ENCODE measurements around the gene PNPLA3. TPM values are rescaled to one million over a fixed set of nuclear protein-coding genes. Genes with fewer than 3 reads are reported as not detected.

The PNPLA3 gene
- total and polyA plus RNA-seq, 9 of the 15 experiments (the other 6 are each of a cell fraction or from before 2014, with no cell fraction given), result 0.20 to 0.48 (median 0.38) TPM; not detected in 6

DNA sequence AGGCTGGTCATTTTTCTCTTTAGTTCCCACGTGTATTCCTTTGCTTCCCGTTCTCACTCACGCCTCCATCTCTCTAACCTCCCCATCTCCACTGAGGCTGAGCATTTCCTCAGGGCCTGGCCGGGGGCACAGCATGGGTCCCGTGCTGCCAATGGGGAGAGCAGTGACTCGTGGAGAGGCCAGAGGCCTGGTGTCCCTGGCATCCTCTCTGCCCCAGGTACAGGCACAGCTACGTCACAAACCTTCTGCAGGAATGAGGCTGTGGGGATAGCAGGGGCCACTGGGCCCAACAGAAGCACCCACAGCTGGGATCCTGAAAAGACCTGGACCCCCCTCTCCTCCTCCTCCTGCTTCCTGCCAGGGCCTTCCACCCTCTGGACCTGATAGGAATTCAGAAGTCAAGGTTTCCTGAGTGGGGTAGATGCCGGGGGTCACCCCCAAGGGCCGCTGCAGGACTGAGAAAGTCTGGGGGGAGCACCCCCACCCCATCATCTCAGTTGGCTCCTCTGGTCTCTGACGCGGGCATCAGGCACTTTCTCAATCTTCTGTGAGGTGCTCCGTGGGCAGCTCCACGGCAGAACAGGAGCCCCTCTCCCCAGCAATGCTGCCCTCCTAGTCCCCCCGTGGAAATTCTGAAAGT lies 43.6 kb upstream of the PNPLA3 start:
- WGBS (ENCODE audit: insufficient coverage, low coverage, missing lambda C conversion rate), result 2% methylated on average over 9 of the region's 14 CpGs

More for the DNA sequence above, 43.6 kb upstream of the PNPLA3 start:
- ChIA-PET CTCF (ENCODE audit: low intra/inter-chr PET ratio) (no interaction called here), POLR2A (interaction anchor here (1.0 kb wide), 1 partner anchor 51 kb away, joined by 3 read pairs; no protein-coding TSS in a partner anchor)
- ATAC-seq (no peak), FAIRE-seq (no peak), DNase-seq (ENCODE audit: extremely low read depth in 1 of 4, low spot score in 3 of 4) (no peak)
- Histone ChIP-seq H3K27ac (ENCODE audit: extremely low read depth, low read depth, low read length) (no peak overlapping the region), H3K9ac (ENCODE audit: insufficient read depth in 1 of 2, low read depth in 2 of 2, low read length in 2 of 2) (no peak overlapping the region), H3K36me3 (ENCODE audit: control insufficient read depth, insufficient read depth, low read length) (no peaks in the 10 kb centered on the region), H3K79me2 (ENCODE audit: control insufficient read depth, insufficient read depth, low read length) (no peaks in the 10 kb centered on the region), H4K20me1 (replicated peaks; ENCODE audit: control insufficient read depth, insufficient read depth, low read length) (no peaks in the 10 kb centered on the region), H2AFZ (ENCODE audit: low read depth, low read length) (no peak overlapping the region), H3K4me2 (ENCODE audit: insufficient read depth, low read length) (no peak overlapping the region), H3K9me3 (replicated peaks; ENCODE audit: control insufficient read depth, insufficient read depth, low read depth, low read length) (no peaks in the 10 kb centered on the region), H3K4me1 (replicated peaks in 1 of 2; ENCODE audit: control insufficient read depth in 2 of 2, insufficient read depth in 2 of 2, low read length in 2 of 2) (no peaks in the 10 kb centered on the region; a peak in 1 of 5 replicates), H3K4me3 (no peak overlapping the region), H3K27me3 (ENCODE audit: control insufficient read depth in 2 of 2, insufficient read depth in 2 of 2, low read length in 2 of 2) (no peaks in the 10 kb centered on the region; a peak in 1 of 5 replicates), H3K9me1 (ENCODE audit: control insufficient read depth, insufficient read depth, low read length) (no peaks in the 10 kb centered on the region)
- no peak for TF ChIP-seq NFRKB (IDR thresholded peaks at IDR 0.05; ENCODE audit: low read depth)
- no peak for TF ChIP-seq HCFC1 (IDR thresholded peaks at IDR 0.05; ENCODE audit: low read depth, low read length)
- no peak for TF ChIP-seq BDP1 (IDR thresholded peaks at IDR 0.05; ENCODE audit: insufficient read depth, insufficient read length)
- TF ChIP-seq CTBP1 (IDR thresholded peaks at IDR 0.05; ENCODE audit: borderline replicate concordance), result no peak
- TF ChIP-seq ZKSCAN3 (CRISPR knock-in tag; IDR thresholded peaks at IDR 0.05), result no peak
- no peak for TF ChIP-seq NELFE (IDR thresholded peaks at IDR 0.05; ENCODE audit: insufficient read depth, insufficient read length)
- TF ChIP-seq CBFB (CRISPR knock-in tag; IDR thresholded peaks at IDR 0.05), result no peak
- no peak for TF ChIP-seq MYNN (IDR thresholded peaks at IDR 0.05)
- TF ChIP-seq MYNN (CRISPR knock-in tag; IDR thresholded peaks at IDR 0.05), result no peak
- no peak for TF ChIP-seq NCOR1 (IDR thresholded peaks at IDR 0.05)
- TF ChIP-seq, protein P1, sequence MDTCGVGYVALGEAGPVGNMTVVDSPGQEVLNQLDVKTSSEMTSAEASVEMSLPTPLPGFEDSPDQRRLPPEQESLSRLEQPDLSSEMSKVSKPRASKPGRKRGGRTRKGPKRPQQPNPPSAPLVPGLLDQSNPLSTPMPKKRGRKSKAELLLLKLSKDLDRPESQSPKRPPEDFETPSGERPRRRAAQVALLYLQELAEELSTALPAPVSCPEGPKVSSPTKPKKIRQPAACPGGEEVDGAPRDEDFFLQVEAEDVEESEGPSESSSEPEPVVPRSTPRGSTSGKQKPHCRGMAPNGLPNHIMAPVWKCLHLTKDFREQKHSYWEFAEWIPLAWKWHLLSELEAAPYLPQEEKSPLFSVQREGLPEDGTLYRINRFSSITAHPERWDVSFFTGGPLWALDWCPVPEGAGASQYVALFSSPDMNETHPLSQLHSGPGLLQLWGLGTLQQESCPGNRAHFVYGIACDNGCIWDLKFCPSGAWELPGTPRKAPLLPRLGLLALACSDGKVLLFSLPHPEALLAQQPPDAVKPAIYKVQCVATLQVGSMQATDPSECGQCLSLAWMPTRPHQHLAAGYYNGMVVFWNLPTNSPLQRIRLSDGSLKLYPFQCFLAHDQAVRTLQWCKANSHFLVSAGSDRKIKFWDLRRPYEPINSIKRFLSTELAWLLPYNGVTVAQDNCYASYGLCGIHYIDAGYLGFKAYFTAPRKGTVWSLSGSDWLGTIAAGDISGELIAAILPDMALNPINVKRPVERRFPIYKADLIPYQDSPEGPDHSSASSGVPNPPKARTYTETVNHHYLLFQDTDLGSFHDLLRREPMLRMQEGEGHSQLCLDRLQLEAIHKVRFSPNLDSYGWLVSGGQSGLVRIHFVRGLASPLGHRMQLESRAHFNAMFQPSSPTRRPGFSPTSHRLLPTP (IDR thresholded peaks at IDR 0.05; ENCODE audit: borderline replicate concordance, extremely low read depth, insufficient read length), result no peak
- in situ Hi-C loops (cut with MboI), result no loop called here
- intact Hi-C loops (cut with micrococcal nuclease), result loop anchor here (10.0 kb wide), 1 partner anchor 745 kb away; no protein-coding TSS in a partner anchor
- no TSS peak for BruUV-seq (replicated peaks)

All from K562 (cell line).